Loucy (cell line): Measurements from ENCODE around the gene RMI1.

Experiments
- H2AFZ ChIP-seq: fragments of 200-600 bp; sonication (generic); 2 replicates; pipeline ENCODE4 v1.6.0; 2016; ENCODE audit warnings: antibody characterized with exemption, mild to moderate bottlenecking, low read length, moderate library complexity
- H3F3A ChIP-seq: fragments of 200-600 bp; 2 replicates; pipeline ENCODE4 v1.6.0; 2016; ENCODE audit warnings: antibody characterized with exemption, low read depth, mild to moderate bottlenecking
- H3K27me3 ChIP-seq: fragments of 200-600 bp; sonication (generic); 2 replicates; pipeline ENCODE4 v1.6.1; 2014; ENCODE audit warnings: low read length, mild to moderate bottlenecking; ENCODE audit not compliant: insufficient read depth, poor library complexity, severe bottlenecking
- H3K36me3 ChIP-seq: fragments of 200-600 bp; sonication (generic); 2 replicates; pipeline ENCODE4 v1.6.1; 2016; ENCODE audit warnings: low read length; ENCODE audit not compliant: insufficient read depth
- H3K4me1 ChIP-seq: fragments of 200-600 bp; sonication (generic); 2 replicates; pipeline ENCODE4 v1.5.1; 2014; ENCODE audit warnings: low read length, mild to moderate bottlenecking; ENCODE audit not compliant: insufficient read depth, poor library complexity, severe bottlenecking
- H3K4me2 ChIP-seq: fragments of 200-600 bp; sonication (generic); 2 replicates; pipeline ENCODE4 v1.6.0; 2014; ENCODE audit warnings: antibody characterized with exemption, low read length, low read depth, mild to moderate bottlenecking; ENCODE audit not compliant: poor library complexity, severe bottlenecking
- H3K4me3 ChIP-seq: fragments of 200-600 bp; sonication (generic); 2 replicates; pipeline ENCODE4 v1.5.1; 2014; ENCODE audit warnings: low read length, mild to moderate bottlenecking, mixed read lengths; ENCODE audit not compliant: poor library complexity, severe bottlenecking
- H3K79me2 ChIP-seq: fragments of 200-600 bp; sonication (generic); 2 replicates; pipeline ENCODE4 v1.6.1; 2014; ENCODE audit warnings: low read length; ENCODE audit not compliant: insufficient read depth
- H3K9ac ChIP-seq: fragments of 200-600 bp; sonication (generic); 2 replicates; pipeline ENCODE4 v1.6.0; 2014; ENCODE audit warnings: mild to moderate bottlenecking, low read depth, low read length, moderate library complexity; ENCODE audit not compliant: poor library complexity, severe bottlenecking
- H3K9me2 ChIP-seq: fragments of 200-600 bp; sonication (generic); replicated peaks from 2 replicates; pipeline ENCODE4 v1.6.1; 2016; ENCODE audit warnings: low read depth, low read length, mixed read lengths
- H3K9me3 ChIP-seq: fragments of 200-600 bp; sonication (generic); 2 replicates; pipeline ENCODE4 v1.6.1; 2014; ENCODE audit warnings: mild to moderate bottlenecking, antibody characterized with exemption, low read length, low read depth; ENCODE audit not compliant: insufficient read depth
- H4K20me1 ChIP-seq: fragments of 200-600 bp; sonication (generic); 2 replicates; pipeline ENCODE4 v1.6.0; 2014; ENCODE audit warnings: antibody characterized with exemption, low read length, mild to moderate bottlenecking; ENCODE audit not compliant: insufficient read depth, poor library complexity, severe bottlenecking
- EZH2phosphoT487 ChIP-seq: fragments of 200-600 bp; IDR thresholded peaks from 2 replicates; pipeline ENCODE4 v1.6.1; 2018; ENCODE audit warnings: antibody characterized with exemption, mild to moderate bottlenecking, moderate library complexity, borderline replicate concordance
- TF ChIP-seq, protein P1 (sequence below): fragments of 200-600 bp; sonication (generic); conservative IDR thresholded peaks from 2 replicates; pipeline ENCODE4 v1.5.1; 2014; ENCODE audit warnings: mild to moderate bottlenecking, antibody characterized with exemption, low read length

RMI1 gene

DNA sequence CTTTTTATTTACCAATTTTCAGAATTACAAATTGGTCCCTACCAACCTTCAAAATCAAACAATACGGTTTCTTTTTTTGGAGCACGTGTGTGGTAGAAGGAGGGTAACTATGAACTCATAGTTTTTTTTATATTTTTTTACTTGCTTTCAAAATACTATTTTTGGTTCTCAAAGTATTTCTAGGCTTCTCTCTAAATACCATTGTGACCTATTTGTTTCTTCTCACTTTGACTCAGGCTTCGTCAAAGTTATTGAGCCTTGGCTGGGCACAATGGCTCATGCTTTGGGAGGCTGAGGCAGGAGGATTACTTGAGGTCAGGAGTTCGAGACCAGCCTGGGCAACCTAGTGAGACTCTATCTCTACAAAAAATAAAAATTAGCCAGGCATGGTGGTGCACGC lies 47.8 kb upstream of the RMI1 start:
- Histone ChIP-seq H3K4me3 (no peak overlapping the region), H4K20me1 (no peaks in the 10 kb centered on the region), H3K79me2 (no peaks in the 10 kb centered on the region), H3K27me3 (no peaks in the 10 kb centered on the region), H3K9me2 (no peaks in the 10 kb centered on the region), H2AFZ (no peak overlapping the region), H3K9me3 (no peaks in the 10 kb centered on the region), H3K36me3 (no peaks in the 10 kb centered on the region), H3F3A (0 out of 2 replicates have a peak, but pooled peaks cover 3% of the 10 kb centered on the region), H3K4me2 (no peak overlapping the region), H3K9ac (no peak overlapping the region), H3K4me1 (peaks cover 13% of the 10 kb centered on the region)
- no peak for TF ChIP-seq EZH2phosphoT487
- TF ChIP-seq, protein P1, sequence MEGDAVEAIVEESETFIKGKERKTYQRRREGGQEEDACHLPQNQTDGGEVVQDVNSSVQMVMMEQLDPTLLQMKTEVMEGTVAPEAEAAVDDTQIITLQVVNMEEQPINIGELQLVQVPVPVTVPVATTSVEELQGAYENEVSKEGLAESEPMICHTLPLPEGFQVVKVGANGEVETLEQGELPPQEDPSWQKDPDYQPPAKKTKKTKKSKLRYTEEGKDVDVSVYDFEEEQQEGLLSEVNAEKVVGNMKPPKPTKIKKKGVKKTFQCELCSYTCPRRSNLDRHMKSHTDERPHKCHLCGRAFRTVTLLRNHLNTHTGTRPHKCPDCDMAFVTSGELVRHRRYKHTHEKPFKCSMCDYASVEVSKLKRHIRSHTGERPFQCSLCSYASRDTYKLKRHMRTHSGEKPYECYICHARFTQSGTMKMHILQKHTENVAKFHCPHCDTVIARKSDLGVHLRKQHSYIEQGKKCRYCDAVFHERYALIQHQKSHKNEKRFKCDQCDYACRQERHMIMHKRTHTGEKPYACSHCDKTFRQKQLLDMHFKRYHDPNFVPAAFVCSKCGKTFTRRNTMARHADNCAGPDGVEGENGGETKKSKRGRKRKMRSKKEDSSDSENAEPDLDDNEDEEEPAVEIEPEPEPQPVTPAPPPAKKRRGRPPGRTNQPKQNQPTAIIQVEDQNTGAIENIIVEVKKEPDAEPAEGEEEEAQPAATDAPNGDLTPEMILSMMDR = no peak

DNA sequence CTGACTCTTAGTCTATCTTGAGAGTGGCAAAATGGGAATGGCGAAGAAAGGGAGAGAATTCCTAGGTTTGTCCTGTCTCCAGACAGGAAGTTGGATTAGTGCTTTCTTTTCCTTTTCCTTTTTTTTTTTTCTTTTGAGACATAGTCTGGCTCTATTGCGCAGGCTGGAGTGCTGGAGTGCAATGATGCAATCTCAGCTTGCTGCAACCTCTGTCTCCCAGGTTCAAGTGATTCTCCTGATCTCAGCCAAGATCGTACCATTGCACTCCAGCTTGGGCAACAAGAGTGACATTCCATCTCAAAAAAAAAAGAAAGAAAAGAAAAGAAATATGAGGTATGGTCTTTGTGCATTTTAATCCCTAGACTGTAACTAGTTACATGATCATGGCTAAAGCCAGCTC lies 46.8 kb upstream of the RMI1 start:
- no peak overlapping the region for H3K4me3 ChIP-seq
- H3K4me1 ChIP-seq = peaks cover 13% of the 10 kb centered on the region
- no peak overlapping the region for H2AFZ ChIP-seq
- H3K36me3 ChIP-seq = no peaks in the 10 kb centered on the region
- H3K9me3 ChIP-seq = no peaks in the 10 kb centered on the region
- H3K79me2 ChIP-seq = no peaks in the 10 kb centered on the region
- no peak overlapping the region for H3K9ac ChIP-seq
- no peaks in the 10 kb centered on the region for H4K20me1 ChIP-seq
- H3K4me2 ChIP-seq = no peak overlapping the region
- H3K9me2 ChIP-seq = no peaks in the 10 kb centered on the region
- H3K27me3 ChIP-seq = no peaks in the 10 kb centered on the region
- H3F3A ChIP-seq = 0 out of 2 replicates have a peak, but pooled peaks cover 3% of the 10 kb centered on the region
- TF ChIP-seq EZH2phosphoT487 = no peak
- TF ChIP-seq, protein P1 = no peak

DNA sequence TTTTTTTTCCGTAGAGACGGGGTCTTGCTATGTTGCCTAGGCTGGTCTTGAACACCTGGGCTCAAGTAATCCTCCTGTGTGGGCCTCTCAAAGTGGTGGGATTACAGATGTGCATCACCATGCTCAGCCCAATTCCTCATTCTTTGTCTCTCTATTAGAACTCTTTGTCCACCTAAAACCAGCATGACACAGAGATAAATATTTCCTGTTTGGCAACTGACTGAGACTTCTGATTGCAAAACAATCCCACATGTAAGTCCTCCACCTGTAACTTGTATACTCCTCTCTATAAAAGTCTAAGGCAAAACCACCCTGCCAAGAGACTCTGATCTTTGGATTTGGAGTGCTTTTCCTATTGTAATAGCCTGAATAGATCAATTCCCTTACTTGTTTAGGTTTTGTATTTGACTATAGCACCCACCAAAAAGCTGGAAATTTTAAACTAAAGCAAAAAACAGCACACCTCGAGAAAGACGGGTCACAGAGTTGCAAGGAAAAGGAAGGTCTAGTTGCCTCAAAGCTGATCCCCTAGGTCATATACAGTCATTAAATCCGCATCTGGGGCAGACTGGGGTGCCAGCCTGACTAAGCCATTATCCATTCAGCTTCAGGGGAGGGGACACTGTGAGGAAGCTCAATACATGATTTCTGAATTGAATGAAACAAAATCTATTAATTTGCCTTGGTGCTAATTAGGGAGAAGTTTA lies 45.9 kb upstream of the RMI1 start:
- Histone ChIP-seq H3K79me2 (no peaks in the 10 kb centered on the region), H3F3A (0 out of 2 replicates have a peak, but pooled peaks cover 3% of the 10 kb centered on the region), H3K4me1 (peaks cover 13% of the 10 kb centered on the region), H3K36me3 (no peaks in the 10 kb centered on the region), H2AFZ (no peak overlapping the region), H4K20me1 (no peaks in the 10 kb centered on the region), H3K9me3 (no peaks in the 10 kb centered on the region), H3K27me3 (no peaks in the 10 kb centered on the region), H3K9ac (no peak overlapping the region), H3K4me2 (no peak overlapping the region), H3K9me2 (no peaks in the 10 kb centered on the region), H3K4me3 (no peak overlapping the region)
- TF ChIP-seq EZH2phosphoT487 = no peak
- TF ChIP-seq, protein P1 = no peak
